OCI-LY7 (cell line): ENCODE data around the gene SLC2A10. TPM values are rescaled to one million over a fixed set of nuclear protein-coding genes. Genes with fewer than 3 reads are reported as not detected.

Experiments
- BruUV-seq: library from RNA; stranded (reverse); fragments of 400-500 nt; replicated peaks from 2 replicates; lab custom pipeline; 2021; lab: Mats Ljungman, UMichigan
- CTCF ChIA-PET: fragments of 300-600 bp; sonication (Branson Sonifier 250); formaldehyde crosslinking; loops from one replicate; lab custom pipeline; 2022; ENCODE audit warnings: antibody characterized with exemption; ENCODE audit not compliant: unreplicated experiment; lab: Charles Lee
- POLR2A ChIA-PET: fragments of 300-600 bp; sonication (Branson Sonifier 250); formaldehyde crosslinking; loops from one replicate; lab custom pipeline; 2022; ENCODE audit warnings: antibody characterized with exemption; lab: Charles Lee
- DNase-seq: peaks from one replicate; pipeline ENCODE4 v3.0.0-alpha.2; 2015; ENCODE audit warnings: low spot score
- H2AFZ ChIP-seq: fragments of 200-600 bp; sonication (generic), shearing (Covaris generic); 2 replicates; pipeline ENCODE4 v1.6.1; 2014; ENCODE audit warnings: mild to moderate bottlenecking, antibody characterized with exemption, low read length, moderate library complexity
- H3K27ac ChIP-seq: fragments of 200-600 bp; sonication (generic); 2 replicates; pipeline ENCODE4 v1.5.1; 2014; ENCODE audit warnings: mixed run types, low read depth, mild to moderate bottlenecking, moderate library complexity, low read length, inconsistent platforms; ENCODE audit not compliant: poor library complexity, severe bottlenecking
- H3K36me3 ChIP-seq: fragments of 200-600 bp; sonication (generic); 2 replicates; pipeline ENCODE4 v1.6.1; 2014; ENCODE audit warnings: mild to moderate bottlenecking, antibody characterized with exemption, low read length, moderate library complexity, mixed read lengths; ENCODE audit not compliant: insufficient read depth
- H3K4me1 ChIP-seq: fragments of 200-600 bp; sonication (generic); 2 replicates; pipeline ENCODE4 v1.5.1; 2014; ENCODE audit warnings: mild to moderate bottlenecking, low read length; ENCODE audit not compliant: insufficient read depth, poor library complexity, severe bottlenecking
- H3K4me2 ChIP-seq: fragments of 200-600 bp; sonication (generic); 2 replicates; pipeline ENCODE4 v1.6.1; 2014; ENCODE audit warnings: mild to moderate bottlenecking, low read length
- H3K4me3 ChIP-seq: fragments of 200-600 bp; sonication (generic); 2 replicates; pipeline ENCODE4 v1.5.1; 2014; ENCODE audit warnings: mild to moderate bottlenecking, low read depth, low read length; ENCODE audit not compliant: poor library complexity, severe bottlenecking
- H3K79me2 ChIP-seq: fragments of 200-600 bp; sonication (generic); 2 replicates; pipeline ENCODE4 v1.6.1; 2016; ENCODE audit warnings: low read depth, mild to moderate bottlenecking, low read length, moderate library complexity, mixed read lengths; ENCODE audit not compliant: insufficient read depth
- H3K9me2 ChIP-seq: fragments of 200-600 bp; sonication (generic); 2 replicates; pipeline ENCODE4 v1.6.1; 2016; ENCODE audit warnings: mild to moderate bottlenecking, low read length, mixed read lengths; ENCODE audit not compliant: insufficient read depth
- H3K9me3 ChIP-seq: fragments of 200-600 bp; sonication (generic); 2 replicates; pipeline ENCODE4 v1.6.1; 2014; ENCODE audit warnings: mild to moderate bottlenecking, mixed run types, low read length, mixed read lengths
- H4K20me1 ChIP-seq: fragments of 200-600 bp; sonication (generic); 2 replicates; pipeline ENCODE4 v1.6.1; 2014; ENCODE audit warnings: mild to moderate bottlenecking, antibody characterized with exemption, low read length, moderate library complexity, mixed read lengths; ENCODE audit not compliant: insufficient read depth
- CTCF ChIP-seq: fragments of 200-600 bp; sonication (generic); conservative IDR thresholded peaks from 2 replicates; pipeline ENCODE4 v1.5.1; 2014; ENCODE audit warnings: mild to moderate bottlenecking, antibody characterized with exemption, low read length, moderate library complexity, mixed read lengths
- EZH2phosphoT487 ChIP-seq: fragments of 200-600 bp; sonication (generic); IDR thresholded peaks from 2 replicates; pipeline ENCODE4 v1.6.1; 2018; ENCODE audit warnings: low read depth, borderline replicate concordance, mild to moderate bottlenecking, mixed run types, antibody characterized with exemption, low read length, moderate library complexity, mixed read lengths
- intact Hi-C: fragments of 100-400 bp; cut with micrococcal nuclease; formaldehyde crosslinking; loops from one replicate; pipeline ENCODE4 v1.10.0; 2022; ENCODE audit not compliant: unreplicated experiment
- total RNA-seq, 2 experiments: library from RNA; depleted of rRNA in 1 of 2; stranded (reverse); fragments of >200 nt in 1 of 2; shearing (Covaris generic) in 1 of 2; gene quantifications; 2 replicates each; pipeline ENCODE4 v1.2.3, GENCODE V29; 2014 to 2022

SLC2A10 gene
- total RNA-seq, 2 experiments from 2014 or later: not detected

- CTCF ChIA-PET: interaction anchor here (0.6 kb wide), 1 partner anchor 1584 kb away, joined by 3 read pairs; no protein-coding TSS in a partner anchor
- no peaks in the 10 kb centered on the region for H3K9me2 ChIP-seq
- BruUV-seq: no TSS peak
- POLR2A ChIA-PET: no interaction called here
- H3K4me1 ChIP-seq: peaks cover 40% of the 10 kb centered on the region
- no peak for TF ChIP-seq CTCF
- no peak for TF ChIP-seq EZH2phosphoT487
- H2AFZ ChIP-seq: peak overlapping the region; percentile 45; the same call in 1 of the 2 replicates
- no peaks in the 10 kb centered on the region for H4K20me1 ChIP-seq
- DNase-seq: no peak
- intact Hi-C loops: no loop called here
- no peaks in the 10 kb centered on the region for H3K79me2 ChIP-seq
- no peaks in the 10 kb centered on the region; the same call in 1 of the 2 replicates for H3K36me3 ChIP-seq
- no peak overlapping the region for H3K4me2 ChIP-seq
- H3K27ac ChIP-seq: no peak overlapping the region
- no peak overlapping the region for H3K4me3 ChIP-seq
- peaks cover 7% of the 10 kb centered on the region; the same call in 1 of the 2 replicates for H3K9me3 ChIP-seq
Measured at GRCh38 chr20:46775806-46776205, 66.4 kb downstream of the SLC2A10 start.

GRCh38 chr20:46777331-46777730 is 67.9 kb downstream of the SLC2A10 start:
- no peaks in the 10 kb centered on the region for H3K79me2 ChIP-seq
- H3K4me2 ChIP-seq: no peak overlapping the region
- BruUV-seq: no TSS peak
- CTCF ChIA-PET: no interaction called here
- H3K4me3 ChIP-seq: no peak overlapping the region
- DNase-seq: no peak
- no peaks in the 10 kb centered on the region for H4K20me1 ChIP-seq
- no peak overlapping the region for H3K27ac ChIP-seq
- POLR2A ChIA-PET: no interaction called here
- H3K9me3 ChIP-seq: peaks cover 7% of the 10 kb centered on the region; the same call in 1 of the 2 replicates
- H2AFZ ChIP-seq: no peak overlapping the region
- no peaks in the 10 kb centered on the region for H3K9me2 ChIP-seq
- no peaks in the 10 kb centered on the region; the same call in 1 of the 2 replicates for H3K36me3 ChIP-seq
- TF ChIP-seq EZH2phosphoT487: no peak
- no peak for TF ChIP-seq CTCF
- intact Hi-C loops: no loop called here
- H3K4me1 ChIP-seq: peaks cover 28% of the 10 kb centered on the region

GRCh38 chr20:46779831-46780230 is 70.4 kb downstream of the SLC2A10 start:
- H3K4me1 ChIP-seq: peaks cover 3% of the 10 kb centered on the region
- no peaks in the 10 kb centered on the region for H3K79me2 ChIP-seq
- BruUV-seq: no TSS peak
- CTCF ChIA-PET: no interaction called here
- POLR2A ChIA-PET: no interaction called here
- DNase-seq: no peak
- H3K27ac ChIP-seq: no peak overlapping the region
- H3K9me2 ChIP-seq: no peaks in the 10 kb centered on the region
- no peaks in the 10 kb centered on the region; the same call in 1 of the 2 replicates for H3K36me3 ChIP-seq
- no peak overlapping the region for H3K4me3 ChIP-seq
- intact Hi-C loops: no loop called here
- no peak for TF ChIP-seq CTCF
- TF ChIP-seq EZH2phosphoT487: no peak
- H4K20me1 ChIP-seq: no peaks in the 10 kb centered on the region
- H2AFZ ChIP-seq: no peak overlapping the region
- H3K9me3 ChIP-seq: peaks cover 7% of the 10 kb centered on the region; the same call in 1 of the 2 replicates
- no peak overlapping the region for H3K4me2 ChIP-seq
